DOHH2 (cell line): ENCODE measurements around the gene ARFIP2.

ENCODE experiments used
- CTCF ChIP-seq: fragments of 200-600 bp; sonication (generic); IDR thresholded peaks from one replicate; pipeline ENCODE4 v1.5.1; 2014; ENCODE audit warnings: antibody characterized with exemption, mild to moderate bottlenecking, low read depth, low read length; ENCODE audit not compliant: poor library complexity, severe bottlenecking
- EZH2phosphoT487 ChIP-seq: fragments of 200-600 bp; sonication (generic); IDR thresholded peaks from 2 replicates; pipeline ENCODE4 v1.6.1; 2017; ENCODE audit warnings: borderline replicate concordance, mild to moderate bottlenecking, antibody characterized with exemption, low read length, moderate library complexity, mixed read lengths

GRCh38 chr11:6459099-6459450 is 22.1 kb downstream of the ARFIP2 start:
- no peak for TF ChIP-seq CTCF
- no peak for TF ChIP-seq EZH2phosphoT487
